ENCODE results near the gene HSPA6.
"Not testable (repeated sequence)": the region's sequence is repeated elsewhere in the genome, so short reads cannot be mapped to it uniquely, and the experiment has no call there.

HSPA6 gene

GRCh38 chr1:161523817-161524741, at the start of gene HSPA6:
TSS of gene HSPA6 (plus strand) at chr1:161524540. CDS start at chr1:161524659, 119 bp downstream.
- in situ Hi-C loops (cut with HindIII; ENCODE audit: low pct_ligation_motif_present, low pct_unique_long_range_greater_than_20kb, low sequenced_read_pairs): not testable (repeated sequence)
- peak; percentile 76 for DNase-seq

DNA sequence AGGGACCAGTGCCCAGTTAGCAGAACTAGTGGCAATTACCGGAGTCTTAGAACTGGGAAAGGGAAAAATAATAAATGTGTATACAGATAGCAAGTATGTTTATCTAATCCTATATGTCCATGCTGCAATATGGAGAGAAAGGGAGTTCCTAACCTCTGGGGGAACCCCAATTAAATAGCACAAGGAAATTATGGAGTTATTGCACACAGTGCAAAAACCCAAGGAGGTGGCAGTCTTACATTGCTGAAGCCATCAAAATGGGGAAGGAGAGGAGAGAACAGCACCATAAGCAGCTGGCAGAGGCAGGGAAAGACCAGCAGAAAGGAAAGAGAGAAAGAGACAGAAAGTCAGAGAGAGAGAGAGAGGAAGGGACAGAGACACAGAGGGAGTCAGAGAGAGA, 46.6 kb upstream of the HSPA6 start:
- in situ Hi-C loops (cut with HindIII; ENCODE audit: low pct_ligation_motif_present, low pct_unique_long_range_greater_than_20kb, low sequenced_read_pairs); DNase-seq: not testable (repeated sequence)

DNA sequence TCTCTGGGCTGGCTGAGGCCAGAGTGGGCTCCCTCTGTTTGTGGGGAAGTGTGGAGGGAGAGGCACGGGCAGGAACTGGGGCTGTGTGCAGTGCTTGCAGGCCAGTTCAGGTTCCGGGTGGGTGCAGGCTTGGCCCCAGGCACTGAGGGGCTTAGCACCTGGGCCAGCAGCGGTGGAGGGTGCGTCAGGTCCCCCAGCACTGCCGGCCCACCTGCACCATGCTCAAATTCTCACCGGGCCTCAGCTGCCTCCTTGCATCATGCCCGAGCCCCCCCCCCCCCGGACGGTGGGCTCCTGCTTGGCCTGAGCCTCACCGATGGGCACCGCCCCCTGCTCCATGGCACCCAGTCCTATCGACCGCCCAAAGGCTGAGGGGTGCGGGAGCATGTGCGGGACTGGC, 45.4 kb upstream of the HSPA6 start:
- no peak for DNase-seq
- in situ Hi-C loops (cut with HindIII; ENCODE audit: low pct_ligation_motif_present, low pct_unique_long_range_greater_than_20kb, low sequenced_read_pairs): no loop called here

- in situ Hi-C loops (cut with HindIII; ENCODE audit: low pct_ligation_motif_present, low pct_unique_long_range_greater_than_20kb, low sequenced_read_pairs): no loop called here
- DNase-seq: no peak
Observed at GRCh38 chr1:161480381-161481035, 43.8 kb upstream of the HSPA6 start.

GRCh38 chr1:161481624-161482392, 42.5 kb upstream of the HSPA6 start:
- in situ Hi-C loops (cut with HindIII; ENCODE audit: low pct_ligation_motif_present, low pct_unique_long_range_greater_than_20kb, low sequenced_read_pairs): no loop called here

DNA sequence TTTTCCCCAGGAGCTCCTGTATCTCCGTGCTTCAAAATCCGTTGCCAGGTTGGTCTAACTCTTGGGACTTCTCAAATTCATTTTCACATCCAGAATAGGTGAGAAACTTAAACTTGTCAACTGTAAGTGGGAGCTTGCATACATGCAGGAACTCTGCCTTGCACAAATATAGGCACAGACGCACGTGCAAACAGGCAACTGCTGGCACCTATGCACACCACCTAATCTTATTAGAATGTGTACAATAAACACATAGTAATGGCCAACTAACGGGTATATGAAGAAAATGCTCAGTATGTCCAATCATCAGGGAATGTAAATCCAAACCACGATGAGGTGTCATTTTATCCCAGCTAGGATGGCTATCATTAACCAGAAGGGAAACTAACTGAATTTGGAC, 41.7 kb upstream of the HSPA6 start:
- DNase-seq: no peak
- in situ Hi-C loops (cut with HindIII; ENCODE audit: low pct_ligation_motif_present, low pct_unique_long_range_greater_than_20kb, low sequenced_read_pairs): no loop called here

More at GRCh38 chr1:161481624-161482392, 42.5 kb upstream of the HSPA6 start:
- no peak for DNase-seq

DNA sequence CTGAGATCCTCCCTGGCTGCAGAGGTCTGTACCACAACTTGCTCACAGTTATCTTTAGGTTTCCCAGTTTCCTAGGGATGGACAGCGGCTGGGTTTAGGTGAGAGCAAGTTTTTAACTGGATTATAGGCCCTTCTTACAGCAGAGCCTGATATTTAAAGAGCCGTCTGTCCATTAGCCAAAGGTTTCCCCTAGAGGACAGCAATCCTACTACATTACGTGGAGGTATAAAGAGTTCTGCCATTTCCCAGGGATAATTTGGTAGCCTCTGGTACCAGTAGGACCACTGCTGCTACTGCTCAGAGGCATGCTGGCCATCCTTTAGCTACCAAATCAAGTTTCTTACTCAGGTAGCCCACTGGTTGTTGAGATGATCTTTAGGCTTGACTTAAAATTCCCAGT, 41.0 kb upstream of the HSPA6 start:
- DNase-seq: no peak
- in situ Hi-C loops (cut with HindIII; ENCODE audit: low pct_ligation_motif_present, low pct_unique_long_range_greater_than_20kb, low sequenced_read_pairs): no loop called here

GRCh38 chr1:161484613-161485012, 39.7 kb upstream of the HSPA6 start:
- in situ Hi-C loops (cut with HindIII; ENCODE audit: low pct_ligation_motif_present, low pct_unique_long_range_greater_than_20kb, low sequenced_read_pairs): no loop called here
- peak; percentile 22 for DNase-seq

GRCh38 chr1:161486806-161487741, 37.3 kb upstream of the HSPA6 start:
- in situ Hi-C loops (cut with HindIII; ENCODE audit: low pct_ligation_motif_present, low pct_unique_long_range_greater_than_20kb, low sequenced_read_pairs): no loop called here
- DNase-seq: peak; percentile 71

GRCh38 chr1:161491472-161491871, 32.9 kb upstream of the HSPA6 start:
- no peak for DNase-seq
- in situ Hi-C loops (cut with HindIII; ENCODE audit: low pct_ligation_motif_present, low pct_unique_long_range_greater_than_20kb, low sequenced_read_pairs): no loop called here

- DNase-seq: no peak
- in situ Hi-C loops (cut with HindIII; ENCODE audit: low pct_ligation_motif_present, low pct_unique_long_range_greater_than_20kb, low sequenced_read_pairs): no loop called here
Observed at GRCh38 chr1:161492827-161493226, 31.5 kb upstream of the HSPA6 start.

- DNase-seq: no peak
- in situ Hi-C loops (cut with HindIII; ENCODE audit: low pct_ligation_motif_present, low pct_unique_long_range_greater_than_20kb, low sequenced_read_pairs): no loop called here
Observed at GRCh38 chr1:161494091-161494735, 30.1 kb upstream of the HSPA6 start.

- DNase-seq: no peak
- in situ Hi-C loops (cut with HindIII; ENCODE audit: low pct_ligation_motif_present, low pct_unique_long_range_greater_than_20kb, low sequenced_read_pairs): no loop called here
Observed at GRCh38 chr1:161495490-161495889, 28.9 kb upstream of the HSPA6 start.

DNA sequence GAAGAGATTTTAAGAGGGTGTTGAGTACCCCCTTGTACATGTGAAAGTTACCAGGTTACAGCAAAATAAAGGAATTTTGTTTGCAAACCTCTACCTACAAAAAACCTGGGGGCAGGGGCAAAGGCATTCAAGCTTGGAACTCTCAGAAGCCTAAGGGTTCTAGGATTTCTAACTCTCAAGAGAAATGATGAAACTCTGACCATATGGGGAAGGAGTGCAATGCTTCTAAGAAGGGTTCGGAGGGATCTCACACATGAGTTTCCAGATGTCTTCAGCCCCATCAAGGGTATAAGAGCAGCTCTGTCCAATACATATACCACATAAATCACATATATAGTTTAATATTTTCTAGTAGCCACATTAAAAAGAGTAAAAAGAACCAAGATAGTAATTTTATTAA, 26.4 kb upstream of the HSPA6 start:
- no peak for DNase-seq
- in situ Hi-C loops (cut with HindIII; ENCODE audit: low pct_ligation_motif_present, low pct_unique_long_range_greater_than_20kb, low sequenced_read_pairs): no loop called here

GRCh38 chr1:161498646-161499045, 25.7 kb upstream of the HSPA6 start:
- DNase-seq: no peak
- in situ Hi-C loops (cut with HindIII; ENCODE audit: low pct_ligation_motif_present, low pct_unique_long_range_greater_than_20kb, low sequenced_read_pairs): no loop called here

GRCh38 chr1:161499099-161500039, 25.0 kb upstream of the HSPA6 start:
- in situ Hi-C loops (cut with HindIII; ENCODE audit: low pct_ligation_motif_present, low pct_unique_long_range_greater_than_20kb, low sequenced_read_pairs): no loop called here
- DNase-seq: no peak

- in situ Hi-C loops (cut with HindIII; ENCODE audit: low pct_ligation_motif_present, low pct_unique_long_range_greater_than_20kb, low sequenced_read_pairs): no loop called here
- DNase-seq: no peak
Observed at GRCh38 chr1:161501234-161501633, 23.1 kb upstream of the HSPA6 start.
